ENCODE data around the gene CCDC167.

Gene CCDC167

DNA sequence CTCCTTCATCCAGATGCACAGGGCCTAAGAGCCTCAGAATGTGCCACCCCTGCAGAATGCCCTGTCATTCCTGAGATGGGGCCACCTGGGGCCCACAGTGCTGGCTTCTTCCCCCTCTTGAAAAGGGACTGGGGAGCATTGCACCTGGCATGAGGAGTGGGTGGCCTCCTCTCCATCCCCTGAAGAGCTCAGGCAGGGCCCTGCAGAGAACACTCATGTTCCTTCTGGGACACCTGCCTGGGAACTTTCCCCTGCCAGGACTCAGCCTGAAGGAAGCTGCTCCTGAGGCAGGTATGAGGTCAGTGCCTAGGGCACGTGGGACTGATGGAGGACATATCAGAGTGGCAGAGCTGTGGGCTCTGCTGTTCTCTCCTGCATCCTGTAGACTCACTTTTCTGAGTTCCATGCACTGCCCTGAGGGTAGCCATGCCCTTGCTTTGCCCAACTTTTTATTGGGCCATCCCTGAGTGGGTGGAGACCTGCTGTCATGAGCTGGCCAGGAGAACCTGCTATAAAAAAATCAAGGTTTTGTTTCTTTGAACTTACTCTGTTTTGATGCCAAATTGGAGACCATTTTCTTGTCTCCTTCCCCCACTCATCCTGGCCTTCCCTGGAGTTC is 19.5 kb downstream of the CCDC167 start:
- Mint-ChIP-seq H3K4me1 (peaks cover 22% of the 10 kb centered on the region), H3K9me3 (no peaks in the 10 kb centered on the region)
- TF ChIP-seq, protein P1, sequence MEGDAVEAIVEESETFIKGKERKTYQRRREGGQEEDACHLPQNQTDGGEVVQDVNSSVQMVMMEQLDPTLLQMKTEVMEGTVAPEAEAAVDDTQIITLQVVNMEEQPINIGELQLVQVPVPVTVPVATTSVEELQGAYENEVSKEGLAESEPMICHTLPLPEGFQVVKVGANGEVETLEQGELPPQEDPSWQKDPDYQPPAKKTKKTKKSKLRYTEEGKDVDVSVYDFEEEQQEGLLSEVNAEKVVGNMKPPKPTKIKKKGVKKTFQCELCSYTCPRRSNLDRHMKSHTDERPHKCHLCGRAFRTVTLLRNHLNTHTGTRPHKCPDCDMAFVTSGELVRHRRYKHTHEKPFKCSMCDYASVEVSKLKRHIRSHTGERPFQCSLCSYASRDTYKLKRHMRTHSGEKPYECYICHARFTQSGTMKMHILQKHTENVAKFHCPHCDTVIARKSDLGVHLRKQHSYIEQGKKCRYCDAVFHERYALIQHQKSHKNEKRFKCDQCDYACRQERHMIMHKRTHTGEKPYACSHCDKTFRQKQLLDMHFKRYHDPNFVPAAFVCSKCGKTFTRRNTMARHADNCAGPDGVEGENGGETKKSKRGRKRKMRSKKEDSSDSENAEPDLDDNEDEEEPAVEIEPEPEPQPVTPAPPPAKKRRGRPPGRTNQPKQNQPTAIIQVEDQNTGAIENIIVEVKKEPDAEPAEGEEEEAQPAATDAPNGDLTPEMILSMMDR (IDR thresholded peaks at IDR 0.05; ENCODE audit: unreplicated experiment in 3 of 3): no peak

GRCh38 chr6:37479266-37479854 is 20.3 kb downstream of the CCDC167 start:
- H3K4me3 Mint-ChIP-seq: no peak overlapping the region
- peaks cover 15% of the 10 kb centered on the region for H3K27me3 Mint-ChIP-seq (ENCODE audit: low read depth)
- no peak overlapping the region for H3K27ac Mint-ChIP-seq
- H3K4me1 Mint-ChIP-seq: peaks cover 22% of the 10 kb centered on the region
- peaks cover 60% of the 10 kb centered on the region for H3K36me3 Mint-ChIP-seq (ENCODE audit: low read depth)
- TF ChIP-seq, protein P1 (IDR thresholded peaks at IDR 0.05; ENCODE audit: unreplicated experiment in 3 of 3): no peak
- no peaks in the 10 kb centered on the region for H3K9me3 Mint-ChIP-seq

More for the DNA sequence above, 19.5 kb downstream of the CCDC167 start:
- Mint-ChIP-seq H3K27ac (no peak overlapping the region), H3K27me3 (ENCODE audit: low read depth) (peaks cover 15% of the 10 kb centered on the region), H3K4me3 (no peak overlapping the region), H3K36me3 (ENCODE audit: low read depth) (peaks cover 53% of the 10 kb centered on the region)

DNA sequence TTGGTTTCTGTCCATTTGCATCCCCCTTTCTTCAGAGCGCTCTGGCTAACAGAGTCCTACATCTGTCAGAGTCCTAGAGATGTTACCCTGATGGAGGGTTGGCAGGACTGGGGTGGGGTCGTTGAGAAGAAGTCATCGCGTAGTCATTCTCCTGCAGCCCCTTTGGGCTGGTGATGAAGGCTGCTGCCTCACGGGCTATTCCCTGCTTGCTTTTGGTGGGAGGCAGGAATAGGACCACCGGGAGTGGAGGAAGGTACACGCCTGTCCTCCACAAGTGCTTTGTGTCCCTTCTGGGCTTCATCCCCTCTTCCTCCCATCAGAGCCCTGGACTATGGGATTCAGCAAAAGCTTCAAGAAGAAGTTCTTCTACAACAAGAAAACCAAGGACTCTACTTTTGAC is 20.9 kb downstream of the CCDC167 start:
- TF ChIP-seq, protein P1 (IDR thresholded peaks at IDR 0.05; ENCODE audit: unreplicated experiment in 3 of 3): no peak
- Mint-ChIP-seq H3K27me3 (ENCODE audit: low read depth) (peaks cover 15% of the 10 kb centered on the region), H3K4me1 (peaks cover 22% of the 10 kb centered on the region), H3K27ac (no peak overlapping the region), H3K4me3 (no peak overlapping the region), H3K9me3 (no peaks in the 10 kb centered on the region), H3K36me3 (ENCODE audit: low read depth) (peaks cover 65% of the 10 kb centered on the region)

DNA sequence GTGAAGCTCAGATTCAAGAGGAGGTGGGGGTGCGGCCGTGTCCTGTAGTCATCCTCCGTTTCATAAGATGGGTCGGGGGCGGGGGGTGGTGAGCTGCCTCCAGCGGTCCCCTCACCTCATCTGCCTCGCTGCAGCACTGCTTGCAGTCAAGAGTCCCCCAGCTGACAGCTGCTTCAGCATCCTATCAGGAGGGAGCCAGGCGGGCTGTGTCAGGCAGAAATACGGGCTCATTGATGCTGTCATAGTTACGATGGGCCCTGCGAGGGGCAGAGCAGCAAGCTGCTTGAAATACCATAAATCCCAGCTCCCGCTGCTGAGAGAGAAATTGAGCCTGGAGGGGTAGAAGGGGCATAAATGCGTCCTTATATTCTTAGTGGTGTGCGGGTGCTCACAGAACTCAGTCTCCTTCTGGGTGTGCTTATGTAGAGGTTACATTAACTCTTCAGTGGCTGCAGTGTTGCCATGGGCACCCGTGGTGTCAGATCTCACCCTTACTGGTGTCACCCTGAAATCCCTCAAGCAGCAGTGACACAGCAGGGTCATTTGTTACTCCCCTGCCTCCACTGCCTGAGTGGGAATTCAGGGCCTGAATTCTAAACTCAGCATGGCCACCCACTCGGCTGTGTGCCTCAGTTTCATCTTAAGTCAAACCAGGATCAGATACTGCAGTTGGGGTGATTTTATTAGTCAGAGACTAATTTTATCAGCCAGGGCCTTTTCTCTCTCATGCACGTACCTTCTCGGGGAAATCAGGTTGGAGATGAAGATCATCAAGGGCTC is 21.8 kb downstream of the CCDC167 start:
- Mint-ChIP-seq H3K27me3 (ENCODE audit: low read depth) (peaks cover 11% of the 10 kb centered on the region), H3K9me3 (no peaks in the 10 kb centered on the region)
- TF ChIP-seq, protein P1 (IDR thresholded peaks at IDR 0.05; ENCODE audit: unreplicated experiment in 3 of 3): no peak

GRCh38 chr6:37477191-37477590 is 22.5 kb downstream of the CCDC167 start:
- H3K27ac Mint-ChIP-seq: no peak overlapping the region
- no peaks in the 10 kb centered on the region for H3K9me3 Mint-ChIP-seq
- H3K36me3 Mint-ChIP-seq (ENCODE audit: low read depth): peaks cover 78% of the 10 kb centered on the region
- H3K27me3 Mint-ChIP-seq (ENCODE audit: low read depth): peaks cover 10% of the 10 kb centered on the region
- peaks cover 24% of the 10 kb centered on the region for H3K4me1 Mint-ChIP-seq
- TF ChIP-seq, protein P1 (IDR thresholded peaks at IDR 0.05; ENCODE audit: unreplicated experiment in 3 of 3): no peak
- no peak overlapping the region for H3K4me3 Mint-ChIP-seq

More for the DNA sequence above, 21.8 kb downstream of the CCDC167 start:
- H3K4me3 Mint-ChIP-seq: no peak overlapping the region
- peaks cover 30% of the 10 kb centered on the region for H3K4me1 Mint-ChIP-seq
- no peak overlapping the region for H3K27ac Mint-ChIP-seq
- peaks cover 75% of the 10 kb centered on the region for H3K36me3 Mint-ChIP-seq (ENCODE audit: low read depth)
